ENCODE data around the gene CCSER1.

Gene CCSER1

GRCh38 chr4:90996813-90997212, 869.6 kb downstream of the CCSER1 start:
- no peak for DNase-seq (ENCODE audit: low read depth, low spot score)
- no peak overlapping the region for H3K4me3 ChIP-seq (ENCODE audit: low read depth, low read length)
- TF ChIP-seq, protein P1, sequence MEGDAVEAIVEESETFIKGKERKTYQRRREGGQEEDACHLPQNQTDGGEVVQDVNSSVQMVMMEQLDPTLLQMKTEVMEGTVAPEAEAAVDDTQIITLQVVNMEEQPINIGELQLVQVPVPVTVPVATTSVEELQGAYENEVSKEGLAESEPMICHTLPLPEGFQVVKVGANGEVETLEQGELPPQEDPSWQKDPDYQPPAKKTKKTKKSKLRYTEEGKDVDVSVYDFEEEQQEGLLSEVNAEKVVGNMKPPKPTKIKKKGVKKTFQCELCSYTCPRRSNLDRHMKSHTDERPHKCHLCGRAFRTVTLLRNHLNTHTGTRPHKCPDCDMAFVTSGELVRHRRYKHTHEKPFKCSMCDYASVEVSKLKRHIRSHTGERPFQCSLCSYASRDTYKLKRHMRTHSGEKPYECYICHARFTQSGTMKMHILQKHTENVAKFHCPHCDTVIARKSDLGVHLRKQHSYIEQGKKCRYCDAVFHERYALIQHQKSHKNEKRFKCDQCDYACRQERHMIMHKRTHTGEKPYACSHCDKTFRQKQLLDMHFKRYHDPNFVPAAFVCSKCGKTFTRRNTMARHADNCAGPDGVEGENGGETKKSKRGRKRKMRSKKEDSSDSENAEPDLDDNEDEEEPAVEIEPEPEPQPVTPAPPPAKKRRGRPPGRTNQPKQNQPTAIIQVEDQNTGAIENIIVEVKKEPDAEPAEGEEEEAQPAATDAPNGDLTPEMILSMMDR (IDR thresholded peaks at IDR 0.05; ENCODE audit: insufficient read depth, low read length, missing control alignments): no peak
- CTCF ChIA-PET: no interaction called here
- POLR2A ChIA-PET: no interaction called here

DNA sequence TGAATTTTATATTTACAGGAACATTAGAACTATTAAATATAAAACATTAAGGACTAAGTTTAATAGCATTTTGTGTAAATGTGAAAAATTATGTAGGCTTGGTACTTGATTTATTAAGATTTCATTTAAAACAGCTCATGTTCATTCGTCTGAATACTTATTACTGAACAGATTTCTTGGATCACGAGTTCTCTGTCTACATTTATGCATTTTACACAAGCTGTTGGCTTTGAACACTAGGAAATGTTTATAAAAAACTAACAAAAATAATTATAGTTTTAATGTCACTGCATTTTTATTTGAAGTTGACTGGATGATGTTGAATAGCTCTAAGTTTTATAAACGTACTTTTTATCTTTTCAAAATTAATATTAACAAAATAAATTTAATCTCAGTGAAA, 888.7 kb downstream of the CCSER1 start:
- ChIA-PET POLR2A (no interaction called here), CTCF (no interaction called here)
- no peak for DNase-seq (ENCODE audit: low read depth, low spot score)
- TF ChIP-seq, protein P1 (IDR thresholded peaks at IDR 0.05; ENCODE audit: insufficient read depth, low read length, missing control alignments): no peak
- H3K4me3 ChIP-seq (ENCODE audit: low read depth, low read length): no peak overlapping the region

GRCh38 chr4:91019513-91019912, 892.3 kb downstream of the CCSER1 start:
- H3K4me3 ChIP-seq (ENCODE audit: low read depth, low read length): no peak overlapping the region
- POLR2A ChIA-PET: no interaction called here
- no peak for DNase-seq (ENCODE audit: low read depth, low spot score)
- CTCF ChIA-PET: no interaction called here
- TF ChIP-seq, protein P1 (IDR thresholded peaks at IDR 0.05; ENCODE audit: insufficient read depth, low read length, missing control alignments): no peak

DNA sequence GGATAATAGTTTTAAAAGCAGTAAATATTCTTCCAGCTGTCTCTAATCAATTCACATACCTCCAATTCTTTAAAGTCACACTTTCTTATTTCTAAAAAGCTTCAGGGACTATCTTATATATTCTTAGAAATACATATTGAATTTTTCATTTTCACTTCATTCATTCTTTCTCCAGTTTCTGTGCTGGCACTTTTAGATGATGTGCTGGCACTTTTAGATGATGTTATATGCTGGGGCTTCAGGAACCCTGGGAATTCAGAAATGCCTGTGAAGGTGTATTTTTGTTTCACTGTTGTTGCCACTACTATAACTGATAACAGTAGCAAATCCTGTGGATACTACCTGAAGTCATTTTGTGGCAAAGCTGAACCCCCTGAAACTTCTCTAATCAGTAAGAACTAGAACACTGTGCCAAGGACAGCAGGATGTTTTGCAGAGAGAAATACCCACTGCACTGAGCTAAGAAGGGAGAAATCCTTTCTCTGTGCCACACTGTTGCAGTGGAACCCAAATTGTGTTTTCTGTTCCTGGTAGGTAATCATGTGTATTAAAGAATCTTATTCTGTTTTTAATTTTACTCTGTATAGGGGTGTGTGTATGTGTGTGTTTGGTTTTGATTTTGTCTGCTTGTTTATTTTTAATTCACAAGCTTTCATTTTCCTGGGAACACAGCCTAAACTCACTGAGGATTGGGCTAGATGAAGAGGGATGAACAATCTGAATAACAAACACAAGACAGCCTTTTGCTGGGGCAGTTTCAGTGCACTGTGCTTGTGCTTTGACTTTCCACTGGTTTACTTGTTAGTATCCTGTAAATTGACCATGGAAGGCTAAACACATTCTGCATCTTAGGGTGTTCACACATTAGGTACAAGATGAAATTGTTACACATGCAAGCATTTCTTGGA, 898.3 kb downstream of the CCSER1 start:
- no peak for DNase-seq (ENCODE audit: low read depth, low spot score)
- H3K4me3 ChIP-seq (ENCODE audit: low read depth, low read length): no peak overlapping the region
- POLR2A ChIA-PET: no interaction called here
- TF ChIP-seq, protein P1 (IDR thresholded peaks at IDR 0.05; ENCODE audit: insufficient read depth, low read length, missing control alignments): no peak
- CTCF ChIA-PET: no interaction called here

GRCh38 chr4:91028228-91028627, 901.0 kb downstream of the CCSER1 start:
- TF ChIP-seq, protein P1 (IDR thresholded peaks at IDR 0.05; ENCODE audit: insufficient read depth, low read length, missing control alignments): no peak
- ChIA-PET POLR2A (no interaction called here), CTCF (no interaction called here)
- DNase-seq (ENCODE audit: low read depth, low spot score): no peak
- no peak overlapping the region for H3K4me3 ChIP-seq (ENCODE audit: low read depth, low read length)

- DNase-seq (ENCODE audit: low read depth, low spot score): no peak
- TF ChIP-seq, protein P1 (IDR thresholded peaks at IDR 0.05; ENCODE audit: insufficient read depth, low read length, missing control alignments): no peak
- ChIA-PET CTCF (no interaction called here), POLR2A (no interaction called here)
- no peak overlapping the region for H3K4me3 ChIP-seq (ENCODE audit: low read depth, low read length)
Measured at GRCh38 chr4:91031761-91032160, 904.6 kb downstream of the CCSER1 start.

All from AG04449 (cell line).